PC-9 (cell line): ENCODE results near the gene LTK. TPM values are rescaled to one million over a fixed set of nuclear protein-coding genes. Genes with fewer than 3 reads are reported as not detected.

ENCODE experiments used
- BruUV-seq: library from RNA; stranded (reverse); fragments of 400-500 nt; replicated peaks from 2 replicates; lab custom pipeline; 2021; lab: Mats Ljungman, UMichigan
- CTCF ChIA-PET: fragments of 300-600 bp; sonication (Branson Sonifier 250); formaldehyde crosslinking; loops from one replicate; lab custom pipeline; 2022; ENCODE audit warnings: antibody characterized with exemption; lab: Charles Lee
- POLR2A ChIA-PET: fragments of 300-600 bp; sonication (Branson Sonifier 250); formaldehyde crosslinking; loops from one replicate; lab custom pipeline; 2022; ENCODE audit warnings: antibody characterized with exemption; ENCODE audit not compliant: unreplicated experiment; lab: Charles Lee
- DNase-seq, 2 experiments: peaks; one replicate each; pipeline versions ENCODE4 v3.0.0 to v3.0.0-alpha.2; 2015 to 2022; ENCODE audit warnings: mixed read lengths in 1 of 2
- H2AFZ ChIP-seq: fragments of 200-600 bp; sonication (generic); 2 replicates; pipeline ENCODE4 v1.8.1; 2017; ENCODE audit warnings: antibody characterized with exemption
- H3F3A ChIP-seq: fragments of 200-600 bp; sonication (generic); 2 replicates; pipeline ENCODE4 v1.8.1; 2017; ENCODE audit warnings: antibody characterized with exemption, mild to moderate bottlenecking, low read depth; ENCODE audit not compliant: insufficient read depth
- H3K27ac ChIP-seq: fragments of 200-600 bp; sonication (generic); 2 replicates; pipeline ENCODE4 v1.6.1; 2016; ENCODE audit warnings: mixed run types
- H3K27me3 ChIP-seq: fragments of 200-600 bp; sonication (generic); 2 replicates; pipeline ENCODE4 v1.6.1; 2016; ENCODE audit warnings: low read depth, mixed run types; ENCODE audit not compliant: insufficient read depth
- H3K36me3 ChIP-seq: fragments of 200-600 bp; sonication (generic); 2 replicates; pipeline ENCODE4 v1.6.1; 2016; ENCODE audit warnings: low read depth, mixed run types
- H3K4me1 ChIP-seq: fragments of 200-600 bp; sonication (generic); replicated peaks from 2 replicates; pipeline ENCODE4 v1.6.1; 2016; ENCODE audit warnings: mixed run types; ENCODE audit not compliant: insufficient read depth
- H3K4me2 ChIP-seq: fragments of 200-600 bp; sonication (generic); 2 replicates; pipeline ENCODE4 v1.6.1; 2017; ENCODE audit warnings: mixed run types
- H3K4me3 ChIP-seq: fragments of 200-600 bp; sonication (generic); 2 replicates; pipeline ENCODE4 v1.6.1; 2016; ENCODE audit warnings: mixed run types
- H3K79me2 ChIP-seq: fragments of 200-600 bp; sonication (generic); 2 replicates; pipeline ENCODE4 v1.6.1; 2017; ENCODE audit warnings: low read depth, mixed run types
- H3K9me2 ChIP-seq: fragments of 200-600 bp; sonication (generic); 2 replicates; pipeline ENCODE4 v1.8.1; 2017; ENCODE audit warnings: mild to moderate bottlenecking; ENCODE audit not compliant: insufficient read depth
- H3K9me3 ChIP-seq: fragments of 200-600 bp; sonication (generic); 2 replicates; pipeline ENCODE4 v1.8.1; 2016; ENCODE audit warnings: low read depth; ENCODE audit not compliant: insufficient read depth
- H4K20me1 ChIP-seq: fragments of 200-600 bp; sonication (generic); 2 replicates; pipeline ENCODE4 v1.8.1; 2017; ENCODE audit not compliant: insufficient read depth
- CTCF ChIP-seq: fragments of 200-600 bp; sonication (generic); conservative IDR thresholded peaks from 2 replicates; pipeline ENCODE4 v1.6.1; 2017; ENCODE audit warnings: mixed run types, antibody characterized with exemption, mild to moderate bottlenecking, moderate library complexity
- EZH2 ChIP-seq: fragments of 200-600 bp; sonication (generic); IDR thresholded peaks from 2 replicates; pipeline ENCODE4 v1.8.0; 2017; ENCODE audit warnings: antibody characterized with exemption, low read depth
- intact Hi-C: fragments of 100-400 bp; cut with micrococcal nuclease; formaldehyde crosslinking; loops from one replicate; pipeline ENCODE4 v1.10.0; 2022; ENCODE audit not compliant: unreplicated experiment
- total RNA-seq: library from RNA; stranded (reverse); gene quantifications from 2 replicates; pipeline ENCODE4 v1.2.3, GENCODE V29; 2021

LTK gene
- total RNA-seq, 1 experiment from 2014 or later, result 0.11 TPM

- Histone ChIP-seq H2AFZ (no peak overlapping the region), H3K4me3 (no peak overlapping the region), H3K36me3 (no peaks in the 10 kb centered on the region), H3K4me2 (0 out of 2 replicates have a peak overlapping the region, but pooled peaks have one; percentile 97), H3K4me1 (peaks cover 17% of the 10 kb centered on the region), H3K9me2 (no peaks in the 10 kb centered on the region), H3K27ac (no peak overlapping the region), H3K27me3 (no peaks in the 10 kb centered on the region), H4K20me1 (no peaks in the 10 kb centered on the region), H3F3A (no peaks in the 10 kb centered on the region; the same call in 1 of the 2 replicates), H3K9me3 (no peaks in the 10 kb centered on the region), H3K79me2 (no peaks in the 10 kb centered on the region)
- ChIA-PET CTCF (no interaction called here), POLR2A (no interaction called here)
- intact Hi-C loops, result no loop called here
- DNase-seq, result no peak
- BruUV-seq, result no TSS peak
- TF ChIP-seq CTCF (no peak), EZH2 (no peak)
Measured at GRCh38 chr15:41491889-41492288, 21.7 kb downstream of the LTK start.

- H2AFZ ChIP-seq, result no peak overlapping the region
- H3K36me3 ChIP-seq, result no peaks in the 10 kb centered on the region
- no peaks in the 10 kb centered on the region for H4K20me1 ChIP-seq
- peak in 1 of 2 experiments; percentile 57 for DNase-seq
- no peak overlapping the region for H3K4me2 ChIP-seq
- H3K4me3 ChIP-seq, result no peak overlapping the region
- no peaks in the 10 kb centered on the region for H3K9me2 ChIP-seq
- BruUV-seq, result no TSS peak
- no peak overlapping the region for H3K27ac ChIP-seq
- TF ChIP-seq EZH2, result no peak
- no peak for TF ChIP-seq CTCF
- peaks cover 17% of the 10 kb centered on the region for H3K4me1 ChIP-seq
- no peaks in the 10 kb centered on the region for H3K27me3 ChIP-seq
- intact Hi-C loops, result no loop called here
- ChIA-PET CTCF (no interaction called here), POLR2A (interaction anchor here (0.5 to 0.7 kb wide), 3 partner anchors 23 to 556 kb away, joined by 4 to 14 read pairs (median 8); partner anchors contain the start of gene LTK)
- no peaks in the 10 kb centered on the region; the same call in 1 of the 2 replicates for H3F3A ChIP-seq
- no peaks in the 10 kb centered on the region for H3K79me2 ChIP-seq
- no peaks in the 10 kb centered on the region for H3K9me3 ChIP-seq
Measured at GRCh38 chr15:41490355-41490754, 23.3 kb downstream of the LTK start.

GRCh38 chr15:41489641-41490040 is 24.0 kb downstream of the LTK start:
- H3K9me3 ChIP-seq, result no peaks in the 10 kb centered on the region
- no TSS peak for BruUV-seq
- no peak overlapping the region for H3K27ac ChIP-seq
- H3K79me2 ChIP-seq, result no peaks in the 10 kb centered on the region
- no peaks in the 10 kb centered on the region for H3K36me3 ChIP-seq
- H2AFZ ChIP-seq, result no peak overlapping the region
- H3F3A ChIP-seq, result no peaks in the 10 kb centered on the region; the same call in 1 of the 2 replicates
- H3K4me1 ChIP-seq, result peaks cover 17% of the 10 kb centered on the region
- H3K27me3 ChIP-seq, result no peaks in the 10 kb centered on the region
- H3K4me3 ChIP-seq, result no peak overlapping the region
- H3K9me2 ChIP-seq, result no peaks in the 10 kb centered on the region
- POLR2A ChIA-PET, result interaction anchor here (0.6 kb wide), 1 partner anchor 24 kb away, joined by 8 read pairs; the partner anchor contains the start of gene LTK
- CTCF ChIA-PET, result no interaction called here
- DNase-seq, result no peak
- intact Hi-C loops, result no loop called here
- H4K20me1 ChIP-seq, result no peaks in the 10 kb centered on the region
- no peak for TF ChIP-seq CTCF
- TF ChIP-seq EZH2, result no peak
- H3K4me2 ChIP-seq, result no peak overlapping the region
